ENCODE data around the gene GAL.

DNA sequence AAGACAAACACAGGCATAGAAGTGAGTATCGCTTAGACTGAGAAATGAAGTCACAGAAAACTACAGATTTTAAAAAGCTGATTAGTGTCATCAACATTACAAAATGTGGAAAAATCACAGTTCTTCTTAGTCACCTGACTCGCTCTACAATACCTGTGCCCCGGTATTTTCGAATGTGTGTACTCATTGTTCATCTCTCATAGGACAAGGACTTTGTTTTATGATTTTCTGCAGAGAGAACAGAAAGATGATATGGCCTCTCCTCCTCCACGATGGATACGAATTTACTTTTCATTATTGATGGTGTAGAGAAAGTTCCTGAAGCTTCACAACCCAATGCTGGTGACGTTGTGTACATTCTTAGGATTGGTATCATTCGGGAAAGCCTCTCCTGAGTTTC lies 29.4 kb upstream of the GAL start:
- TF ChIP-seq, protein P1, sequence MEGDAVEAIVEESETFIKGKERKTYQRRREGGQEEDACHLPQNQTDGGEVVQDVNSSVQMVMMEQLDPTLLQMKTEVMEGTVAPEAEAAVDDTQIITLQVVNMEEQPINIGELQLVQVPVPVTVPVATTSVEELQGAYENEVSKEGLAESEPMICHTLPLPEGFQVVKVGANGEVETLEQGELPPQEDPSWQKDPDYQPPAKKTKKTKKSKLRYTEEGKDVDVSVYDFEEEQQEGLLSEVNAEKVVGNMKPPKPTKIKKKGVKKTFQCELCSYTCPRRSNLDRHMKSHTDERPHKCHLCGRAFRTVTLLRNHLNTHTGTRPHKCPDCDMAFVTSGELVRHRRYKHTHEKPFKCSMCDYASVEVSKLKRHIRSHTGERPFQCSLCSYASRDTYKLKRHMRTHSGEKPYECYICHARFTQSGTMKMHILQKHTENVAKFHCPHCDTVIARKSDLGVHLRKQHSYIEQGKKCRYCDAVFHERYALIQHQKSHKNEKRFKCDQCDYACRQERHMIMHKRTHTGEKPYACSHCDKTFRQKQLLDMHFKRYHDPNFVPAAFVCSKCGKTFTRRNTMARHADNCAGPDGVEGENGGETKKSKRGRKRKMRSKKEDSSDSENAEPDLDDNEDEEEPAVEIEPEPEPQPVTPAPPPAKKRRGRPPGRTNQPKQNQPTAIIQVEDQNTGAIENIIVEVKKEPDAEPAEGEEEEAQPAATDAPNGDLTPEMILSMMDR (IDR thresholded peaks at IDR 0.05; ENCODE audit: low read depth, low read length, poor library complexity, severe bottlenecking), result no peak
- no peak for TF ChIP-seq EZH2phosphoT487 (IDR thresholded peaks at IDR 0.05; ENCODE audit: borderline replicate concordance, low read length)
